SK-N-SH (cell line): ENCODE data around the gene C12orf57. TPM values are rescaled to one million over a fixed set of nuclear protein-coding genes. Genes with fewer than 3 reads are reported as not detected.

Experiments
- CTCF ChIA-PET: fragments of 300-600, 350-600 bp; formaldehyde crosslinking; extraction: SDS; loops from one replicate; lab custom pipeline; 2021; lab: Yijun Ruan, JAX
- POLR2A ChIA-PET: fragments of 350-600 bp; sonication (Branson Sonifier 250); formaldehyde crosslinking; extraction: SDS; loops from one replicate; lab custom pipeline; 2020; ENCODE audit warnings: antibody characterized with exemption, inconsistent platforms; lab: Yijun Ruan, JAX
- DNase-seq: peaks from one replicate; pipeline ENCODE4 v3.0.0; 2012
- H2AFZ ChIP-seq: fragments of 200-600 bp; sonication (generic); 2 replicates; pipeline ENCODE4 v1.8.1; 2016; ENCODE audit warnings: antibody characterized with exemption, mild to moderate bottlenecking, low read depth
- H3F3A ChIP-seq: fragments of 200-600 bp; sonication (generic); replicated peaks from 2 replicates; pipeline ENCODE3; 2016; ENCODE audit warnings: antibody characterized with exemption, mild to moderate bottlenecking; ENCODE audit not compliant: insufficient read depth
- H3K27ac ChIP-seq, 2 experiments: fragments of 200-500 bp in 1 of 2; fragments of 200-600 bp in 1 of 2; sonication (Bioruptor generic) in 1 of 2; sonication (generic), shearing (Covaris generic) in 1 of 2; 2 replicates each; pipeline versions ENCODE4 v1.5.1 to v1.6.1; 2014 to 2016; ENCODE audit warnings: low read depth in 2 of 2, inconsistent platforms in 1 of 2, low read length in 1 of 2, mild to moderate bottlenecking in 1 of 2, mixed read lengths in 1 of 2
- H3K27me3 ChIP-seq: fragments of 200-600 bp; sonication (generic), shearing (Covaris generic); 2 replicates; pipeline ENCODE4 v1.6.1; 2016; ENCODE audit warnings: mixed run types; ENCODE audit not compliant: insufficient read depth
- H3K36me3 ChIP-seq, 2 experiments: fragments of 200-500 bp in 1 of 2; fragments of 200-600 bp in 1 of 2; sonication (Bioruptor generic) in 1 of 2; sonication (generic) in 1 of 2; replicated peaks in 1 of 2; 2 replicates each; pipeline versions ENCODE3 to v1.5.1; 2014 to 2016; ENCODE audit warnings: low read length in 1 of 2, mild to moderate bottlenecking in 1 of 2; ENCODE audit not compliant: insufficient read depth in 2 of 2, control insufficient read depth in 1 of 2
- H3K4me1 ChIP-seq, 2 experiments: fragments of 200-500 bp in 1 of 2; fragments of 200-600 bp in 1 of 2; sonication (Bioruptor generic) in 1 of 2; sonication (generic), shearing (Covaris generic) in 1 of 2; 2 replicates each; pipeline versions ENCODE4 v1.5.1 to v1.6.1; 2014 to 2016; ENCODE audit warnings: low read depth in 1 of 2, low read length in 1 of 2, mixed run types in 1 of 2; ENCODE audit not compliant: insufficient read depth in 2 of 2, control insufficient read depth in 1 of 2
- H3K4me2 ChIP-seq: fragments of 200-600 bp; sonication (generic), shearing (Covaris generic); 2 replicates; pipeline ENCODE4 v1.6.1; 2017; ENCODE audit warnings: mixed run types
- H3K4me3 ChIP-seq, 2 experiments: fragments of 200-500 bp in 1 of 2; fragments of 200-600 bp in 1 of 2; sonication (Bioruptor generic) in 1 of 2; sonication (generic), shearing (Covaris generic) in 1 of 2; 2 replicates each; pipeline versions ENCODE4 v1.5.1 to v1.8.1; 2014 to 2016; ENCODE audit warnings: low read depth in 2 of 2, inconsistent platforms in 1 of 2, low read length in 1 of 2, mild to moderate bottlenecking in 1 of 2, mixed read lengths in 1 of 2, moderate library complexity in 1 of 2
- H3K79me2 ChIP-seq: fragments of 200-600 bp; sonication (generic); 2 replicates; pipeline ENCODE4 v1.8.1; 2017; ENCODE audit warnings: mild to moderate bottlenecking; ENCODE audit not compliant: insufficient read depth
- H3K9ac ChIP-seq: fragments of 200-600 bp; sonication (generic); 2 replicates; pipeline ENCODE4 v1.6.1; 2017; ENCODE audit warnings: mixed run types
- H3K9me2 ChIP-seq: fragments of 200-600 bp; sonication (generic); 2 replicates; pipeline ENCODE4 v1.6.1; 2017; ENCODE audit warnings: mixed run types
- H3K9me3 ChIP-seq: fragments of 200-600 bp; sonication (generic); 2 replicates; pipeline ENCODE4 v1.6.1; 2017; ENCODE audit warnings: mixed run types, mild to moderate bottlenecking, moderate library complexity
- H4K20me1 ChIP-seq: fragments of 200-600 bp; sonication (generic); 2 replicates; pipeline ENCODE4 v1.6.1; 2017; ENCODE audit warnings: mild to moderate bottlenecking, mixed run types; ENCODE audit not compliant: insufficient read depth
- CHD2 ChIP-seq: fragments of 150-350 bp; IDR thresholded peaks from 2 replicates; pipeline ENCODE4 v1.6.1; 2018; ENCODE audit warnings: low read length; ENCODE audit not compliant: partially characterized antibody
- FOXJ3 ChIP-seq: sonication (generic); formaldehyde crosslinking; IDR thresholded peaks from 2 replicates; pipeline ENCODE4 v1.5.1; 2020; ENCODE audit warnings: mild to moderate bottlenecking, missing genetic modification reagents
- MAX ChIP-seq: IDR thresholded peaks from 2 replicates; pipeline ENCODE4 v1.4.0; 2012; ENCODE audit warnings: low read depth
- NRF1 ChIP-seq: IDR thresholded peaks from 2 replicates; pipeline ENCODE4 v1.6.1; 2012; ENCODE audit warnings: low read depth, mild to moderate bottlenecking, low read length
- REST ChIP-seq: IDR thresholded peaks from 2 replicates; pipeline ENCODE4 v1.6.1; 2012; ENCODE audit warnings: mild to moderate bottlenecking, low read depth, low read length, moderate library complexity
- TAF1 ChIP-seq: IDR thresholded peaks from 2 replicates; pipeline ENCODE4 v1.6.1; 2012; ENCODE audit warnings: low read depth, mild to moderate bottlenecking, low read length, moderate library complexity, borderline replicate concordance
- TCF12 ChIP-seq: IDR thresholded peaks from 2 replicates; pipeline ENCODE4 v1.4.0; 2012
- TEAD4 ChIP-seq: IDR thresholded peaks from 2 replicates; pipeline ENCODE4 v1.4.0; 2012; ENCODE audit warnings: mild to moderate bottlenecking, borderline replicate concordance; ENCODE audit not compliant: insufficient read depth
- WGBS: methylation state at CpG from one replicate; pipeline ENCODE4 v1.1.6; 2017; ENCODE audit warnings: low lambda C conversion rate; 5-methylcytosine and 5-hydroxymethylcytosine counted together
- polyA plus RNA-seq, 3 experiments: library from polyadenylated mRNA; depleted of rRNA; stranded (reverse); fragments of >200 nt; gene quantifications; 2 replicates each; pipeline ENCODE4 v1.2.3, GENCODE V29; 2012
- TF ChIP-seq, protein P1 (sequence below): IDR thresholded peaks from 2 replicates; pipeline ENCODE4 v1.4.0; 2012; ENCODE audit warnings: low read depth, borderline replicate concordance

The C12orf57 gene
- polyA plus RNA-seq, 1 of the 3 experiments (the other 2 are of a cell fraction), result 659 TPM

GRCh38 chr12:6899837-6900519 lies 43.8 kb upstream of the C12orf57 start:
- WGBS, result 81% methylated on average over 10 of the region's 10 CpGs
- no peak for TF ChIP-seq NRF1
- no peak for TF ChIP-seq MAX
- TF ChIP-seq REST, result no peak
- TF ChIP-seq TEAD4, result no peak
- TF ChIP-seq FOXJ3 (CRISPR knock-in tag), result no peak
- TF ChIP-seq TAF1, result no peak
- no peak for TF ChIP-seq CHD2
- TF ChIP-seq TCF12, result no peak
- TF ChIP-seq, protein P1, sequence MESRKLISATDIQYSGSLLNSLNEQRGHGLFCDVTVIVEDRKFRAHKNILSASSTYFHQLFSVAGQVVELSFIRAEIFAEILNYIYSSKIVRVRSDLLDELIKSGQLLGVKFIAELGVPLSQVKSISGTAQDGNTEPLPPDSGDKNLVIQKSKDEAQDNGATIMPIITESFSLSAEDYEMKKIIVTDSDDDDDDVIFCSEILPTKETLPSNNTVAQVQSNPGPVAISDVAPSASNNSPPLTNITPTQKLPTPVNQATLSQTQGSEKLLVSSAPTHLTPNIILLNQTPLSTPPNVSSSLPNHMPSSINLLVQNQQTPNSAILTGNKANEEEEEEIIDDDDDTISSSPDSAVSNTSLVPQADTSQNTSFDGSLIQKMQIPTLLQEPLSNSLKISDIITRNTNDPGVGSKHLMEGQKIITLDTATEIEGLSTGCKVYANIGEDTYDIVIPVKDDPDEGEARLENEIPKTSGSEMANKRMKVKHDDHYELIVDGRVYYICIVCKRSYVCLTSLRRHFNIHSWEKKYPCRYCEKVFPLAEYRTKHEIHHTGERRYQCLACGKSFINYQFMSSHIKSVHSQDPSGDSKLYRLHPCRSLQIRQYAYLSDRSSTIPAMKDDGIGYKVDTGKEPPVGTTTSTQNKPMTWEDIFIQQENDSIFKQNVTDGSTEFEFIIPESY, result no peak
- no peak overlapping the region for H3K27ac ChIP-seq
- no peaks in the 10 kb centered on the region for H3K9me2 ChIP-seq
- no peak overlapping the region for H3K4me2 ChIP-seq
- no peak for DNase-seq
- no peak overlapping the region for H2AFZ ChIP-seq
- no peaks in the 10 kb centered on the region for H4K20me1 ChIP-seq
- no peaks in the 10 kb centered on the region for H3K79me2 ChIP-seq
- CTCF ChIA-PET, result interaction anchor here (0.9 to 2.1 kb wide), 6 partner anchors 9 to 144 kb away, joined by 3 to 9 read pairs (median 4); partner anchors contain the start of gene SPSB2
- no peaks in the 10 kb centered on the region for H3K27me3 ChIP-seq
- H3F3A ChIP-seq, result no peaks in the 10 kb centered on the region
- H3K4me3 ChIP-seq, result no peak overlapping the region
- H3K4me1 ChIP-seq, result peaks cover 4 to 9% of the 10 kb centered on the region in 2 experiments; a peak in 2 of 4 replicates
- POLR2A ChIA-PET, result interaction anchor here (0.9 kb wide), 1 partner anchor 9 kb away, joined by 3 read pairs; no protein-coding TSS in a partner anchor
- H3K36me3 ChIP-seq, result no peaks in the 10 kb centered on the region
- H3K9ac ChIP-seq, result no peak overlapping the region
- H3K9me3 ChIP-seq, result no peaks in the 10 kb centered on the region
